HEK293 (cell line): ENCODE measurements around the gene GPN1.

Experiments
- EGR2 ChIP-seq: fragments of 450-650 bp; formaldehyde crosslinking; IDR thresholded peaks from 2 replicates; pipeline ENCODE4 v1.5.1; 2016; ENCODE audit warnings: low read depth, missing biosample characterization, missing genetic modification characterization
- ZBTB21 ChIP-seq: fragments of 450-650 bp; formaldehyde crosslinking; IDR thresholded peaks from 2 replicates; pipeline ENCODE4 v1.5.1; 2017; ENCODE audit warnings: missing biosample characterization, missing genetic modification characterization
- ZNF114 ChIP-seq: fragments of 450-650 bp; formaldehyde crosslinking; IDR thresholded peaks from 2 replicates; pipeline ENCODE4 v1.5.0; 2017; ENCODE audit warnings: missing biosample characterization, missing genetic modification characterization
- ZNF174 ChIP-seq: fragments of 450-650 bp; formaldehyde crosslinking; IDR thresholded peaks from 2 replicates; pipeline ENCODE4 v1.5.0; 2017; ENCODE audit warnings: missing biosample characterization, mild to moderate bottlenecking, missing genetic modification characterization
- ZNF274 ChIP-seq, 2 experiments: fragments of 200-500 bp in 1 of 2; fragments of 450-650 bp in 1 of 2; sonication (Bioruptor generic) in 1 of 2; formaldehyde crosslinking in 1 of 2; IDR thresholded peaks; 2 replicates each; pipeline versions ENCODE4 v1.5.1 to v1.6.1; 2014 to 2016; ENCODE audit warnings: borderline replicate concordance in 1 of 2, inconsistent platforms in 1 of 2, low read length in 1 of 2, missing biosample characterization in 1 of 2, missing genetic modification characterization in 1 of 2
- ZNF558 ChIP-seq: fragments of 450-650 bp; formaldehyde crosslinking; IDR thresholded peaks from 2 replicates; pipeline ENCODE4 v1.5.1; 2016; ENCODE audit warnings: missing biosample characterization, missing genetic modification characterization
- ZNF747 ChIP-seq: fragments of 450-650 bp; formaldehyde crosslinking; IDR thresholded peaks from 2 replicates; pipeline ENCODE4 v1.5.1; 2016; ENCODE audit warnings: missing biosample characterization, missing genetic modification characterization
- TF ChIP-seq, protein P1 (sequence below): fragments of 450-650 bp; formaldehyde crosslinking; IDR thresholded peaks from 2 replicates; pipeline ENCODE4 v1.5.1; 2016; ENCODE audit warnings: missing biosample characterization, missing genetic modification characterization
- TF ChIP-seq, protein P2 (sequence below): fragments of 450-650 bp; formaldehyde crosslinking; IDR thresholded peaks from 2 replicates; pipeline ENCODE4 v1.5.1; 2016; ENCODE audit warnings: missing biosample characterization, missing genetic modification characterization
- TF ChIP-seq, protein P3 (sequence below): fragments of 450-650 bp; formaldehyde crosslinking; IDR thresholded peaks from 2 replicates; pipeline ENCODE4 v1.5.1; 2016; ENCODE audit warnings: missing biosample characterization, missing genetic modification characterization, low read depth

GRCh38 chr2:27697660-27698059 is 68.8 kb downstream of the GPN1 start:
- TF ChIP-seq ZNF558 (no peak), EGR2 (tag by site-specific recombination) (no peak), ZNF174 (tag by site-specific recombination) (no peak), ZNF274 (IDR thresholded peaks at IDR 0.05; ENCODE audit: low read length) (no peak), ZNF274 (tag by site-specific recombination; IDR thresholded peaks at IDR 0.05; ENCODE audit: borderline replicate concordance) (no peak), ZNF114 (tag by site-specific recombination) (no peak), ZNF747 (tag by site-specific recombination) (no peak), ZBTB21 (tag by site-specific recombination) (no peak)
- TF ChIP-seq, protein P1, sequence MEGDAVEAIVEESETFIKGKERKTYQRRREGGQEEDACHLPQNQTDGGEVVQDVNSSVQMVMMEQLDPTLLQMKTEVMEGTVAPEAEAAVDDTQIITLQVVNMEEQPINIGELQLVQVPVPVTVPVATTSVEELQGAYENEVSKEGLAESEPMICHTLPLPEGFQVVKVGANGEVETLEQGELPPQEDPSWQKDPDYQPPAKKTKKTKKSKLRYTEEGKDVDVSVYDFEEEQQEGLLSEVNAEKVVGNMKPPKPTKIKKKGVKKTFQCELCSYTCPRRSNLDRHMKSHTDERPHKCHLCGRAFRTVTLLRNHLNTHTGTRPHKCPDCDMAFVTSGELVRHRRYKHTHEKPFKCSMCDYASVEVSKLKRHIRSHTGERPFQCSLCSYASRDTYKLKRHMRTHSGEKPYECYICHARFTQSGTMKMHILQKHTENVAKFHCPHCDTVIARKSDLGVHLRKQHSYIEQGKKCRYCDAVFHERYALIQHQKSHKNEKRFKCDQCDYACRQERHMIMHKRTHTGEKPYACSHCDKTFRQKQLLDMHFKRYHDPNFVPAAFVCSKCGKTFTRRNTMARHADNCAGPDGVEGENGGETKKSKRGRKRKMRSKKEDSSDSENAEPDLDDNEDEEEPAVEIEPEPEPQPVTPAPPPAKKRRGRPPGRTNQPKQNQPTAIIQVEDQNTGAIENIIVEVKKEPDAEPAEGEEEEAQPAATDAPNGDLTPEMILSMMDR: no peak
- TF ChIP-seq, protein P2, sequence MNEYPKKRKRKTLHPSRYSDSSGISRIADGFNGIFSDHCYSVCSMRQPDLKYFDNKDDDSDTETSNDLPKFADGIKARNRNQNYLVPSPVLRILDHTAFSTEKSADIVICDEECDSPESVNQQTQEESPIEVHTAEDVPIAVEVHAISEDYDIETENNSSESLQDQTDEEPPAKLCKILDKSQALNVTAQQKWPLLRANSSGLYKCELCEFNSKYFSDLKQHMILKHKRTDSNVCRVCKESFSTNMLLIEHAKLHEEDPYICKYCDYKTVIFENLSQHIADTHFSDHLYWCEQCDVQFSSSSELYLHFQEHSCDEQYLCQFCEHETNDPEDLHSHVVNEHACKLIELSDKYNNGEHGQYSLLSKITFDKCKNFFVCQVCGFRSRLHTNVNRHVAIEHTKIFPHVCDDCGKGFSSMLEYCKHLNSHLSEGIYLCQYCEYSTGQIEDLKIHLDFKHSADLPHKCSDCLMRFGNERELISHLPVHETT (tag by site-specific recombination): no peak
- TF ChIP-seq, protein P3, sequence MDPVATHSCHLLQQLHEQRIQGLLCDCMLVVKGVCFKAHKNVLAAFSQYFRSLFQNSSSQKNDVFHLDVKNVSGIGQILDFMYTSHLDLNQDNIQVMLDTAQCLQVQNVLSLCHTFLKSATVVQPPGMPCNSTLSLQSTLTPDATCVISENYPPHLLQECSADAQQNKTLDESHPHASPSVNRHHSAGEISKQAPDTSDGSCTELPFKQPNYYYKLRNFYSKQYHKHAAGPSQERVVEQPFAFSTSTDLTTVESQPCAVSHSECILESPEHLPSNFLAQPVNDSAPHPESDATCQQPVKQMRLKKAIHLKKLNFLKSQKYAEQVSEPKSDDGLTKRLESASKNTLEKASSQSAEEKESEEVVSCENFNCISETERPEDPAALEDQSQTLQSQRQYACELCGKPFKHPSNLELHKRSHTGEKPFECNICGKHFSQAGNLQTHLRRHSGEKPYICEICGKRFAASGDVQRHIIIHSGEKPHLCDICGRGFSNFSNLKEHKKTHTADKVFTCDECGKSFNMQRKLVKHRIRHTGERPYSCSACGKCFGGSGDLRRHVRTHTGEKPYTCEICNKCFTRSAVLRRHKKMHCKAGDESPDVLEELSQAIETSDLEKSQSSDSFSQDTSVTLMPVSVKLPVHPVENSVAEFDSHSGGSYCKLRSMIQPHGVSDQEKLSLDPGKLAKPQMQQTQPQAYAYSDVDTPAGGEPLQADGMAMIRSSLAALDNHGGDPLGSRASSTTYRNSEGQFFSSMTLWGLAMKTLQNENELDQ (tag by site-specific recombination): no peak
